Tibial artery (tissue), 4 donors: Measurements from ENCODE around the gene PML.

Experiments used
- DNase-seq, 2 donors: peaks; one replicate each; pipeline ENCODE4 v3.0.0-alpha.2; 2019
- H3K27ac ChIP-seq, 2 donors: fragments of 200-600 bp; sonication (generic) in 1 of 2; 1 replicate in 1 of 2; 2 replicates in 1 of 2; pipeline ENCODE4 v1.5.1; 2018 to 2019; ENCODE audit warnings: mild to moderate bottlenecking in 1 of 2
- H3K27me3 ChIP-seq, 2 donors: fragments of 200-600 bp; sonication (generic) in 1 of 2; one replicate each; pipeline versions ENCODE4 v1.5.1 to v1.6.0; 2016 to 2019
- H3K36me3 ChIP-seq, 3 donors: fragments of 200-600 bp; sonication (generic) in 2 of 3; one replicate each; pipeline ENCODE4 v1.5.1; 2016 to 2019; ENCODE audit warnings: mild to moderate bottlenecking in 2 of 3
- H3K4me1 ChIP-seq, 4 donors: fragments of 200-600 bp; sonication (generic) in 2 of 4; 1 replicate in 3 of 4; 2 replicates in 1 of 4; pipeline ENCODE4 v1.5.1; 2016 to 2019
- H3K4me3 ChIP-seq, 2 donors: fragments of 200-600 bp; sonication (generic) in 1 of 2; 1 replicate in 1 of 2; 2 replicates in 1 of 2; pipeline ENCODE4 v1.5.1; 2018 to 2019; ENCODE audit warnings: mild to moderate bottlenecking in 2 of 2
- H3K9me3 ChIP-seq, 3 donors: fragments of 200-600 bp; sonication (generic) in 1 of 3; one replicate each; pipeline ENCODE4 v1.5.1; 2016 to 2019
- intact Hi-C: fragments of 100-400 bp; cut with DNase I; formaldehyde crosslinking; loops from one replicate; pipeline ENCODE4 v1.15.0; 2023; ENCODE audit warnings: low total_unique reads
- TF ChIP-seq, protein P1 (sequence below), 2 experiments: fragments of 200-600 bp in 1 of 2; fragments of 450-650 bp in 1 of 2; IDR thresholded peaks; one replicate each; pipeline ENCODE4 v1.5.1; 2017 to 2019; ENCODE audit warnings: antibody characterized with exemption in 2 of 2, mild to moderate bottlenecking in 1 of 2, moderate library complexity in 1 of 2

Gene PML

DNA sequence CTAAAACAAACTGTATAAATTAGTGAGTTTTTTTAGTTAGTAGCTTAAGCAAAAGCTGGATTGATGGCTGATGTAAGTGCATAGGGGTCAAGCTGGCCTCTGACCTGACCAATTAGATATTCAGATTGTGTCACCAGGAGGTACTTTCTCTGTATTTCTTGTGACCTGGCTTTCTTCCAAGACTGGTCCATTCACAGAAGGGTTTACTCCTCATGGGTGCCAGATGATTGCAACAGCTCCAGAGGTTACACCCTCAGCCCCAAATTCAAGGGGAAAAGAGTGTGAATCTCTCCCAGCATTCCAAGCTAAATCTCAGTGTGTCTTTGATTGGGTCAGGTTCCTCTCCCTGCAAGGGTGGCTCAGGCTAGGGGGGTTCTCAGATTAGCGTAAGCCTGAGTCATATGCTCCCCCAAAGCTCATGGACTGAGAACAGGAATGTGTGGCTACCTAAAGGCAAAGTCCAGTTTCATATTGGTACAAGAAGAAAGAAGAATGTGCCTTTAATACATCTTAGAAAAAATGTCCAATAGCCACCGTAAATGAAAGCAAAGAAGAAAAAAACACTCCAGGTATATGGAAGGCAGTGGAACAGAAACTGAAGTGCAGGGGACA lies 16.5 kb downstream of the PML start:
- H3K27me3 ChIP-seq = no peaks in the 10 kb centered on the region
- TF ChIP-seq, protein P1, sequence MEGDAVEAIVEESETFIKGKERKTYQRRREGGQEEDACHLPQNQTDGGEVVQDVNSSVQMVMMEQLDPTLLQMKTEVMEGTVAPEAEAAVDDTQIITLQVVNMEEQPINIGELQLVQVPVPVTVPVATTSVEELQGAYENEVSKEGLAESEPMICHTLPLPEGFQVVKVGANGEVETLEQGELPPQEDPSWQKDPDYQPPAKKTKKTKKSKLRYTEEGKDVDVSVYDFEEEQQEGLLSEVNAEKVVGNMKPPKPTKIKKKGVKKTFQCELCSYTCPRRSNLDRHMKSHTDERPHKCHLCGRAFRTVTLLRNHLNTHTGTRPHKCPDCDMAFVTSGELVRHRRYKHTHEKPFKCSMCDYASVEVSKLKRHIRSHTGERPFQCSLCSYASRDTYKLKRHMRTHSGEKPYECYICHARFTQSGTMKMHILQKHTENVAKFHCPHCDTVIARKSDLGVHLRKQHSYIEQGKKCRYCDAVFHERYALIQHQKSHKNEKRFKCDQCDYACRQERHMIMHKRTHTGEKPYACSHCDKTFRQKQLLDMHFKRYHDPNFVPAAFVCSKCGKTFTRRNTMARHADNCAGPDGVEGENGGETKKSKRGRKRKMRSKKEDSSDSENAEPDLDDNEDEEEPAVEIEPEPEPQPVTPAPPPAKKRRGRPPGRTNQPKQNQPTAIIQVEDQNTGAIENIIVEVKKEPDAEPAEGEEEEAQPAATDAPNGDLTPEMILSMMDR (IDR thresholded peaks at IDR 0.05) = no peak
- intact Hi-C loops = loop anchor here (2.0 kb wide), 1 partner anchor 24 kb away; no protein-coding TSS in a partner anchor
- no peaks in the 10 kb centered on the region for H3K9me3 ChIP-seq
- DNase-seq = no peak
- H3K27ac ChIP-seq = peak overlapping the region in 1 of 2 donors; percentile 15
- H3K36me3 ChIP-seq = peaks cover 1 to 23% (median 23%) of the 10 kb centered on the region in 3 donors
- peaks cover 0 to 45% (median 30%) of the 10 kb centered on the region in 4 donors for H3K4me1 ChIP-seq
- no peak overlapping the region for H3K4me3 ChIP-seq

DNA sequence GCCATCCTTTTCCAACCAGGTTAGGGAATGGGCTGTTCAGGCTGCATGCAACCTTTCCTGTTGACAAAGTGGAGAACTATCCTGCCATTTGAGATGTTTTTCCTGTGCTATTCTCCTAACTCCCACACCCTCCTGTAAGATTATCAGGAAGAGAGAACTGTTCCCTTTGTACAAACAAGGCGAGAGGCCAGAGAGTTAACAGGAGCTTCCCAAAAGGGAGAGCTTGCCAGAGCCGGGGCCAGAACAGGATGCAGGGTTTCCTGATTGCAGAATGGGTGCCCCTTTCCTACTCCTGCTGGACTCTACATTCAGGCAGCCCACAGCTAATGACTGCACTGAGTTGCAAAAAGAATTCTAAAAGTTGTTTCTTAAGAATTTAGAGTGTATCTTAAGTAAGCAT lies 17.1 kb downstream of the PML start:
- intact Hi-C loops = loop anchor here (2.0 kb wide), 1 partner anchor 23 kb away; no protein-coding TSS in a partner anchor
- H3K4me1 ChIP-seq = peaks cover 0 to 40% (median 28%) of the 10 kb centered on the region in 4 donors
- no peaks in the 10 kb centered on the region for H3K9me3 ChIP-seq
- TF ChIP-seq, protein P1 (IDR thresholded peaks at IDR 0.05) = no peak
- peak overlapping the region in 1 of 2 donors; percentile 15 for H3K27ac ChIP-seq
- peak in 1 of 2 donors; percentile 68 for DNase-seq
- no peaks in the 10 kb centered on the region for H3K27me3 ChIP-seq
- H3K4me3 ChIP-seq = no peak overlapping the region
- peaks cover 0 to 20% (median 17%) of the 10 kb centered on the region in 3 donors for H3K36me3 ChIP-seq

DNA sequence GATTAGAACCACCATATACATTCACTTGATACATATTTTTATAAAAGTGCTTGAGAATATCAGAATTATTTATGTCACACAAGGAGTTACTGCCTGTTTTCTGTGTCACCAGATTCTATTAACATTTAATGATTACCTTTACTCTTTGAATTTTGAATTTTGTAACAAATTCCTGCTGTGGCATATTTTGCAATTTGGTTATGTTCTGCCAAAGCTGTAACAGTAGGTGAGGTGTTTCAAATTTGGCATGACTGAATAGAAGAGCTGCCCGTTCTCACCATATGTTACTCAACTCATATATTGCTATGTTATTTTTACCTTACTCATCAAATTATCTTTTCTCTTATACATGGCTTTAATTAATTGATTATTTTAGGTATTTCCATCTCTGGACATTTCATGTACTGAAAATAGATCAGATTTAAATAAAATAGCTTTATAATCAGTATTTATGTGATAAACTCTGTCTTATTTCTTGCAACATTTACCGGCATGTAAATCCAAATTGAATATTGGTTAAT lies 18.9 kb downstream of the PML start:
- no peak for DNase-seq
- no peaks in the 10 kb centered on the region for H3K27me3 ChIP-seq
- TF ChIP-seq, protein P1 (IDR thresholded peaks at IDR 0.05) = no peak
- H3K27ac ChIP-seq = no peak overlapping the region
- no peaks in the 10 kb centered on the region for H3K9me3 ChIP-seq
- no peak overlapping the region for H3K4me3 ChIP-seq
- H3K36me3 ChIP-seq = peaks cover 0 to 7% (median 6%) of the 10 kb centered on the region in 3 donors
- H3K4me1 ChIP-seq = peaks cover 0 to 25% (median 13%) of the 10 kb centered on the region in 4 donors
- intact Hi-C loops = no loop called here

DNA sequence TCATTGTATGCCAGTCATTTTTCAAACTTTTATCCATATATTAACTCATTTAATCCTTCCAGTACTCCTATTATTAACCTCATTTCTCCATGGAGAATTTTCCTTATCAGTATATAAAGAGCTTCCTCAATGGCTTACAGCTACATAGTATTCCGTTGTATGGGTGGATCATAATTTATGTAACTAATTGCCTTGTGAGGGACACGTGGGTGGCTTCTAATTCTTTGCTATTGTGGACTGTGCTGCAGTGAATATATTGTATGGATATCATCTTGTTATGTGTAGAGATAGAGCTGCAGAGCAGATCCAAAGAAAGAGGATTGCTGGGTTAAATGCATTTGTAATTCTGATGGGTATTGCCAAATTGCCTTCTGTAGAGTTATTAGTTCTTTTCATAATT lies 25.2 kb downstream of the PML start:
- H3K9me3 ChIP-seq = no peaks in the 10 kb centered on the region
- intact Hi-C loops = no loop called here
- TF ChIP-seq, protein P1 (IDR thresholded peaks at IDR 0.05) = no peak
- no peak for DNase-seq
- H3K4me3 ChIP-seq = no peak overlapping the region
- H3K4me1 ChIP-seq = peaks cover 0 to 5% (median 0%) of the 10 kb centered on the region in 4 donors
- H3K27me3 ChIP-seq = no peaks in the 10 kb centered on the region
- H3K27ac ChIP-seq = no peak overlapping the region
- peaks cover 22 to 38% (median 34%) of the 10 kb centered on the region in 3 donors for H3K36me3 ChIP-seq

DNA sequence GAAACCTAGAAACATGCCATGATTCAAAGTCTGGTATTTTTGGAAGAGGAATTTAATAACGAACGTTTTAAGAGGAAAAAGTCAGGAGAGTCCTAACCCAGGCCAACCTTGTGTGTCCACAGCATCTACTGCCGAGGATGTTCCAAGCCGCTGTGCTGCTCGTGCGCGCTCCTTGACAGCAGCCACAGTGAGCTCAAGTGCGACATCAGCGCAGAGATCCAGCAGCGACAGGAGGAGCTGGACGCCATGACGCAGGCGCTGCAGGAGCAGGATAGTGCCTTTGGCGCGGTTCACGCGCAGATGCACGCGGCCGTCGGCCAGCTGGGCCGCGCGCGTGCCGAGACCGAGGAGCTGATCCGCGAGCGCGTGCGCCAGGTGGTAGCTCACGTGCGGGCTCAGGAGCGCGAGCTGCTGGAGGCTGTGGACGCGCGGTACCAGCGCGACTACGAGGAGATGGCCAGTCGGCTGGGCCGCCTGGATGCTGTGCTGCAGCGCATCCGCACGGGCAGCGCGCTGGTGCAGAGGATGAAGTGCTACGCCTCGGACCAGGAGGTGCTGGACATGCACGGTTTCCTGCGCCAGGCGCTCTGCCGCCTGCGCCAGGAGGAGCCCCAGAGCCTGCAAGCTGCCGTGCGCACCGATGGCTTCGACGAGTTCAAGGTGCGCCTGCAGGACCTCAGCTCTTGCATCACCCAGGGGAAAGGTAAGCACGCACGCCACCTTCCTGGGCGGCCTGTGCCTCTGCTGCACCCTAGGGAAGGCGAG lies 28.4 kb downstream of the PML start:
- H3K27ac ChIP-seq = no peak overlapping the region
- no peaks in the 10 kb centered on the region for H3K9me3 ChIP-seq
- H3K4me3 ChIP-seq = no peak overlapping the region
- DNase-seq = no peak
- intact Hi-C loops = no loop called here
- H3K27me3 ChIP-seq = no peaks in the 10 kb centered on the region
- H3K4me1 ChIP-seq = peaks cover 0 to 14% (median 0%) of the 10 kb centered on the region in 4 donors
- peaks cover 37 to 64% (median 59%) of the 10 kb centered on the region in 3 donors for H3K36me3 ChIP-seq
- TF ChIP-seq, protein P1 (IDR thresholded peaks at IDR 0.05) = no peak
